ENCODE measurements around the gene OSBP2. TPM values are rescaled to one million over a fixed set of nuclear protein-coding genes. Genes with fewer than 3 reads are reported as not detected.

Gene OSBP2
- total RNA-seq, 2 donors from 2014 or later = 6.8 to 11.1 TPM

DNA sequence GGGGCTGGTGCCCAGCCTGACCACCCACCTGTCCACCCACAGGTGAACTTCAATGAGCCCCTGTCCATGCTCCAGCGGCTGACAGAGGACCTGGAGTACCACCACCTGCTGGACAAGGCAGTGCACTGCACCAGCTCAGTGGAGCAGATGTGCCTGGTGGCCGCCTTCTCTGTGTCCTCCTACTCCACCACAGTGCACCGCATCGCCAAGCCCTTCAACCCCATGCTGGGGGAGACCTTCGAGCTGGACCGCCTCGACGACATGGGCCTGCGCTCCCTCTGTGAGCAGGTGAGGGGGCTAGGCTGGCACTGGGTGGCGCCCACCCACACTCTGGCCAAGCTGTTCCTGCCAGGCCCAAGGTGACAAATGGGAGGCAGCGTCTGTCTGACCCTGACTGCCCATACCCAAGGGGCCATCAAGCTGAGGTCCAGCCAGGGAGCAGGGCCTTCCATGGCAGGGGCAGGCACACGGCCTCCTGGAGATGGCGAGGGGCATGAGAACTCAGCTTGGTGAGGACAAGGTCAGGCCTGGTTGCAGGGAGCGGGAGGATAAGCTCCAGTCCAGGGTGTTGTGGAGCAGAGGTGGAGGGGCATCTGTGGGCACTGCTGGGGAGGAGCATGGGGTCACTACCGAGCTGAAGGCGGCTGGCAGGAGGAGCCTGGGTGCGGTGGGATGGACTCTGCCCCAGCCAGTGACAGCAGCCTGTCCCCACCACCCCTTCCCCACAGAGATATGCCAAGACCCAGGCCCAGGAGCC lies 196.2 kb downstream of the OSBP2 start:
- no peaks in the 10 kb centered on the region for H3K9me3 Mint-ChIP-seq
- H3K9me3 ChIP-seq (ENCODE audit: control insufficient read depth, low read length) = no peaks in the 10 kb centered on the region
- no peak overlapping the region for H3K27ac ChIP-seq (ENCODE audit: low read depth, low read length)
- DNase-seq = peak; percentile 91
- H3K4me3 Mint-ChIP-seq = no peak overlapping the region
- peaks cover 28% of the 10 kb centered on the region for H3K36me3 Mint-ChIP-seq (ENCODE audit: low read depth)
- no peak overlapping the region for H3K4me3 ChIP-seq (ENCODE audit: low read length)
- TF ChIP-seq, protein P1, sequence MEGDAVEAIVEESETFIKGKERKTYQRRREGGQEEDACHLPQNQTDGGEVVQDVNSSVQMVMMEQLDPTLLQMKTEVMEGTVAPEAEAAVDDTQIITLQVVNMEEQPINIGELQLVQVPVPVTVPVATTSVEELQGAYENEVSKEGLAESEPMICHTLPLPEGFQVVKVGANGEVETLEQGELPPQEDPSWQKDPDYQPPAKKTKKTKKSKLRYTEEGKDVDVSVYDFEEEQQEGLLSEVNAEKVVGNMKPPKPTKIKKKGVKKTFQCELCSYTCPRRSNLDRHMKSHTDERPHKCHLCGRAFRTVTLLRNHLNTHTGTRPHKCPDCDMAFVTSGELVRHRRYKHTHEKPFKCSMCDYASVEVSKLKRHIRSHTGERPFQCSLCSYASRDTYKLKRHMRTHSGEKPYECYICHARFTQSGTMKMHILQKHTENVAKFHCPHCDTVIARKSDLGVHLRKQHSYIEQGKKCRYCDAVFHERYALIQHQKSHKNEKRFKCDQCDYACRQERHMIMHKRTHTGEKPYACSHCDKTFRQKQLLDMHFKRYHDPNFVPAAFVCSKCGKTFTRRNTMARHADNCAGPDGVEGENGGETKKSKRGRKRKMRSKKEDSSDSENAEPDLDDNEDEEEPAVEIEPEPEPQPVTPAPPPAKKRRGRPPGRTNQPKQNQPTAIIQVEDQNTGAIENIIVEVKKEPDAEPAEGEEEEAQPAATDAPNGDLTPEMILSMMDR (conservative IDR thresholded peaks at IDR 0.05) = peak; percentile 92
- no peak overlapping the region for H3K9ac ChIP-seq (ENCODE audit: extremely low read depth, low read length, poor library complexity, severe bottlenecking)
- 85 to 95% methylated on average over 4 to 17 of the region's 17 CpGs for WGBS, 2 experiments (ENCODE audit: insufficient coverage in 1 of 2, insufficient read length in 1 of 2)
- H3K4me1 Mint-ChIP-seq = peaks cover 13% of the 10 kb centered on the region
- H3K27me3 Mint-ChIP-seq (ENCODE audit: insufficient read depth) = no peaks in the 10 kb centered on the region
- H3K27me3 ChIP-seq (ENCODE audit: control insufficient read depth, insufficient read depth, low read length, poor library complexity, severe bottlenecking) = no peaks in the 10 kb centered on the region
- peaks cover 9% of the 10 kb centered on the region for H3K36me3 ChIP-seq (ENCODE audit: control insufficient read depth, insufficient read depth, low read length)
- H3K27ac Mint-ChIP-seq = no peak overlapping the region
- H3K4me1 ChIP-seq (ENCODE audit: control insufficient read depth, insufficient read depth, low read length) = no peaks in the 10 kb centered on the region

GRCh38 chr22:30891443-30891755 lies 196.7 kb downstream of the OSBP2 start:
- H3K36me3 Mint-ChIP-seq (ENCODE audit: low read depth) = peaks cover 32% of the 10 kb centered on the region
- WGBS, 2 experiments (ENCODE audit: insufficient coverage in 1 of 2, insufficient read length in 1 of 2) = 91 to 100% methylated on average over 4 to 8 of the region's 8 CpGs

GRCh38 chr22:30891781-30892180 lies 197.1 kb downstream of the OSBP2 start:
- Histone ChIP-seq H3K36me3 (ENCODE audit: control insufficient read depth, insufficient read depth, low read length) (peaks cover 13% of the 10 kb centered on the region), H3K4me3 (ENCODE audit: low read length) (no peak overlapping the region), H3K27me3 (ENCODE audit: control insufficient read depth, insufficient read depth, low read length, poor library complexity, severe bottlenecking) (no peaks in the 10 kb centered on the region), H3K4me1 (ENCODE audit: control insufficient read depth, insufficient read depth, low read length) (no peaks in the 10 kb centered on the region), H3K9me3 (ENCODE audit: control insufficient read depth, low read length) (no peaks in the 10 kb centered on the region), H3K27ac (ENCODE audit: low read depth, low read length) (no peak overlapping the region), H3K9ac (ENCODE audit: extremely low read depth, low read length, poor library complexity, severe bottlenecking) (no peak overlapping the region)
- Mint-ChIP-seq H3K27ac (peak overlapping the region; percentile 75), H3K36me3 (ENCODE audit: low read depth) (peaks cover 32% of the 10 kb centered on the region), H3K4me1 (peaks cover 4% of the 10 kb centered on the region), H3K4me3 (no peak overlapping the region), H3K9me3 (no peaks in the 10 kb centered on the region), H3K27me3 (ENCODE audit: insufficient read depth) (no peaks in the 10 kb centered on the region)
- TF ChIP-seq, protein P1 (conservative IDR thresholded peaks at IDR 0.05) = no peak
- no peak for DNase-seq
- WGBS, 2 experiments (ENCODE audit: insufficient coverage in 1 of 2, insufficient read length in 1 of 2) = 92 to 100% methylated on average over 4 to 6 of the region's 6 CpGs

More at GRCh38 chr22:30891443-30891755, 196.7 kb downstream of the OSBP2 start:
- Histone ChIP-seq H3K27ac (ENCODE audit: low read depth, low read length) (no peak overlapping the region), H3K36me3 (ENCODE audit: control insufficient read depth, insufficient read depth, low read length) (peaks cover 13% of the 10 kb centered on the region), H3K9me3 (ENCODE audit: control insufficient read depth, low read length) (no peaks in the 10 kb centered on the region), H3K9ac (ENCODE audit: extremely low read depth, low read length, poor library complexity, severe bottlenecking) (no peak overlapping the region), H3K27me3 (ENCODE audit: control insufficient read depth, insufficient read depth, low read length, poor library complexity, severe bottlenecking) (no peaks in the 10 kb centered on the region), H3K4me3 (ENCODE audit: low read length) (no peak overlapping the region), H3K4me1 (ENCODE audit: control insufficient read depth, insufficient read depth, low read length) (no peaks in the 10 kb centered on the region)
- no peak overlapping the region for H3K4me3 Mint-ChIP-seq
- TF ChIP-seq, protein P1 (conservative IDR thresholded peaks at IDR 0.05) = no peak
- no peak for DNase-seq
- H3K4me1 Mint-ChIP-seq = peaks cover 8% of the 10 kb centered on the region
- H3K9me3 Mint-ChIP-seq = no peaks in the 10 kb centered on the region
- no peaks in the 10 kb centered on the region for H3K27me3 Mint-ChIP-seq (ENCODE audit: insufficient read depth)
- peak overlapping the region; percentile 75 for H3K27ac Mint-ChIP-seq
